HCT116 (cell line): ENCODE measurements around the gene DHRS7C. TPM values are rescaled to one million over a fixed set of nuclear protein-coding genes. Genes with fewer than 3 reads are reported as not detected.

ENCODE experiments used
- ATAC-seq: fragments of 200-7000 bp; cut with Tn5 transposase; 2 replicates; pipeline ENCODE4 v1.9.1; 2020; ENCODE audit warnings: mild to moderate bottlenecking, moderate library complexity
- BruUV-seq: library from RNA; stranded (reverse); fragments of 400-500 nt; replicated peaks from 2 replicates; lab custom pipeline; 2021; lab: Mats Ljungman, UMichigan
- CTCF ChIA-PET: fragments of 300-600 bp; sonication (Branson Sonifier 250); formaldehyde crosslinking; loops from one replicate; lab custom pipeline; 2021; ENCODE audit warnings: antibody characterized with exemption; lab: Charles Lee
- POLR2A ChIA-PET: fragments of 300-600, 350-600 bp; sonication (Branson Sonifier 250); formaldehyde crosslinking; loops from one replicate; lab custom pipeline; 2021; ENCODE audit warnings: antibody characterized with exemption; lab: Charles Lee
- RAD21 ChIA-PET, 2 experiments: fragments of 300-600 bp; sonication (Branson Sonifier 250); formaldehyde crosslinking; loops; one replicate each; lab custom pipeline; 2023; ENCODE audit warnings: low total read pairs in 2 of 2; ENCODE audit not compliant: uncharacterized antibody in 2 of 2, unreplicated experiment in 2 of 2, low non-redundant PET in 1 of 2; lab: Charles Lee
- DNase-seq: peaks from one replicate; pipeline ENCODE4 v3.0.0-alpha.2; 2010; ENCODE audit warnings: low read depth, low spot score
- H2AFZ ChIP-seq: fragments of 200-600 bp; shearing (Covaris generic), sonication (generic); 2 replicates; pipeline ENCODE4 v1.6.1; 2017; ENCODE audit warnings: low read depth, mixed run types, mixed read lengths, antibody characterized with exemption, low read length; ENCODE audit not compliant: poor library complexity, severe bottlenecking
- H3K27ac ChIP-seq: 2 replicates; pipeline ENCODE4 v1.5.1; 2012; ENCODE audit warnings: low read depth, low read length
- H3K27me3 ChIP-seq: fragments of 200-600 bp; sonication (generic); 2 replicates; pipeline ENCODE4 v1.6.1; 2016; ENCODE audit warnings: mixed run types, low read length, mixed read lengths; ENCODE audit not compliant: insufficient read depth
- H3K36me3 ChIP-seq, 2 experiments: fragments of 200-500 bp in 1 of 2; fragments of 200-600 bp in 1 of 2; sonication (Bioruptor generic) in 1 of 2; sonication (generic) in 1 of 2; 2 replicates each; pipeline versions ENCODE4 v1.5.1 to v1.6.1; 2014 to 2016; ENCODE audit warnings: low read length in 2 of 2, inconsistent platforms in 1 of 2, mixed read lengths in 1 of 2, mixed run types in 1 of 2; ENCODE audit not compliant: insufficient read depth in 2 of 2, control insufficient read depth in 1 of 2
- H3K4me1 ChIP-seq, 2 experiments: fragments of 200-600 bp in 1 of 2; sonication (generic) in 1 of 2; 2 replicates each; pipeline versions ENCODE4 v1.5.1 to v1.6.1; 2012 to 2017; ENCODE audit warnings: low read length in 2 of 2, inconsistent platforms in 1 of 2, mild to moderate bottlenecking in 1 of 2, mixed read lengths in 1 of 2, mixed run types in 1 of 2, moderate library complexity in 1 of 2; ENCODE audit not compliant: insufficient read depth in 2 of 2, control insufficient read depth in 1 of 2
- H3K4me2 ChIP-seq: fragments of 200-600 bp; sonication (generic); 2 replicates; pipeline ENCODE4 v1.6.1; 2017; ENCODE audit warnings: mixed run types, low read length, mixed read lengths
- H3K4me3 ChIP-seq, 2 experiments: fragments of 200-600 bp in 1 of 2; sonication (generic) in 1 of 2; replicated peaks in 1 of 2; 2 replicates each; pipeline ENCODE4 v1.5.1; 2011 to 2016; ENCODE audit warnings: low read length in 2 of 2, control low read depth in 1 of 2, low read depth in 1 of 2, mild to moderate bottlenecking in 1 of 2, mixed read lengths in 1 of 2, mixed run types in 1 of 2
- H3K79me2 ChIP-seq: fragments of 200-600 bp; sonication (generic); 2 replicates; pipeline ENCODE4 v1.6.1; 2017; ENCODE audit warnings: mild to moderate bottlenecking, mixed run types, low read length, moderate library complexity, mixed read lengths; ENCODE audit not compliant: insufficient read depth
- H3K9ac ChIP-seq: fragments of 200-600 bp; sonication (generic); 2 replicates; pipeline ENCODE4 v1.6.1; 2016; ENCODE audit warnings: low read length, mixed read lengths
- H3K9me2 ChIP-seq: fragments of 200-600 bp; sonication (generic), shearing (Covaris generic); 2 replicates; pipeline ENCODE4 v1.6.1; 2017; ENCODE audit warnings: mixed run types, mild to moderate bottlenecking, moderate library complexity; ENCODE audit not compliant: insufficient read depth
- H3K9me3 ChIP-seq, 2 experiments: fragments of 200-500 bp in 1 of 2; fragments of 200-600 bp in 1 of 2; sonication (Bioruptor generic) in 1 of 2; sonication (generic) in 1 of 2; 2 replicates each; pipeline ENCODE4 v1.6.1; 2014 to 2017; ENCODE audit warnings: low read length in 2 of 2, mixed read lengths in 2 of 2, inconsistent platforms in 1 of 2, low read depth in 1 of 2, mild to moderate bottlenecking in 1 of 2, mixed run types in 1 of 2, moderate library complexity in 1 of 2; ENCODE audit not compliant: control insufficient read depth in 1 of 2, insufficient read depth in 1 of 2
- H4K20me1 ChIP-seq: fragments of 200-600 bp; sonication (generic), shearing (Covaris generic); 2 replicates; pipeline ENCODE4 v1.6.1; 2017; ENCODE audit warnings: mixed run types, mild to moderate bottlenecking, moderate library complexity; ENCODE audit not compliant: insufficient read depth
- ATF3 ChIP-seq: IDR thresholded peaks from 2 replicates; pipeline ENCODE4 v1.6.1; 2012
- CBX3 ChIP-seq: IDR thresholded peaks from 2 replicates; pipeline ENCODE4 v1.6.1; 2012; ENCODE audit warnings: low read depth
- CTCF ChIP-seq, 3 experiments: fragments of 200-600 bp in 1 of 3; sonication (generic) in 1 of 3; IDR thresholded peaks in 2 of 3; conservative IDR thresholded peaks in 1 of 3; 2 replicates each; pipeline ENCODE4 v1.5.1; 2012 to 2017; ENCODE audit warnings: low read depth in 2 of 3, low read length in 2 of 3, antibody characterized with exemption in 1 of 3, borderline replicate concordance in 1 of 3, control low read depth in 1 of 3, mild to moderate bottlenecking in 1 of 3, mixed read lengths in 1 of 3, mixed run types in 1 of 3, moderate library complexity in 1 of 3; ENCODE audit not compliant: insufficient read depth in 1 of 3
- JUND ChIP-seq: IDR thresholded peaks from 2 replicates; pipeline ENCODE4 v1.6.1; 2012
- POLR2A ChIP-seq: IDR thresholded peaks from 2 replicates; pipeline ENCODE4 v1.7.0; 2011; ENCODE audit warnings: borderline replicate concordance; ENCODE audit not compliant: insufficient read depth, insufficient read length; ENCODE audit errors: extremely low read depth
- POLR2AphosphoS5 ChIP-seq: IDR thresholded peaks from 2 replicates; pipeline ENCODE4 v1.6.1; 2011; ENCODE audit warnings: mild to moderate bottlenecking, low read depth, low read length, moderate library complexity
- ZBTB33 ChIP-seq: IDR thresholded peaks from 2 replicates; pipeline ENCODE4 v1.6.1; 2011; ENCODE audit warnings: mild to moderate bottlenecking, low read length, moderate library complexity; ENCODE audit not compliant: insufficient replicate concordance; ENCODE audit errors: extremely low read depth
- ZFX ChIP-seq: fragments of 450-650 bp; IDR thresholded peaks from 2 replicates; pipeline ENCODE4 v1.6.1; 2017
- intact Hi-C: fragments of 100-400 bp; cut with micrococcal nuclease; formaldehyde crosslinking; loops from 2 replicates; pipeline ENCODE4 v1.10.0; 2022
- total RNA-seq: library from RNA; stranded (reverse); gene quantifications from one replicate; pipeline ENCODE4 v1.2.1, GENCODE V29; 2021; ENCODE audit not compliant: unreplicated experiment
- TF ChIP-seq, protein P1 (sequence below): IDR thresholded peaks from 2 replicates; pipeline ENCODE4 v1.6.1; 2012; ENCODE audit warnings: low read depth

The DHRS7C gene
- total RNA-seq, 1 experiment from 2014 or later, result not detected

GRCh38 chr17:9763643-9764042 lies 27.7 kb downstream of the DHRS7C start:
- RAD21 ChIA-PET, result no interaction called here
- Histone ChIP-seq H3K27me3 (peaks cover 20% of the 10 kb centered on the region; the same call in 1 of the 2 replicates), H2AFZ (no peak overlapping the region), H4K20me1 (no peaks in the 10 kb centered on the region), H3K4me2 (no peak overlapping the region), H3K36me3 (no peaks in the 10 kb centered on the region; a peak in 1 of 4 replicates), H3K79me2 (no peaks in the 10 kb centered on the region), H3K9me2 (no peaks in the 10 kb centered on the region), H3K9me3 (no peaks in the 10 kb centered on the region), H3K4me3 (no peak overlapping the region), H3K4me1 (peaks cover 0 to 3% of the 10 kb centered on the region in 2 experiments; a peak in 1 of 4 replicates), H3K9ac (no peak overlapping the region), H3K27ac (no peak overlapping the region)
- CTCF ChIA-PET, result no interaction called here
- no peak for ATAC-seq
- POLR2A ChIA-PET, result no interaction called here
- intact Hi-C loops, result no loop called here
- no peak for DNase-seq
- BruUV-seq, result no TSS peak
- no peak for TF ChIP-seq CBX3
- no peak for TF ChIP-seq ZBTB33
- no peak for TF ChIP-seq POLR2A
- TF ChIP-seq CTCF (IDR thresholded peaks at IDR 0.05 in 2 of 3, conservative IDR thresholded peaks at IDR 0.05 in 1 of 3; ENCODE audit: borderline replicate concordance in 1 of 3, insufficient read depth in 1 of 3, low read depth in 2 of 3, low read length in 2 of 3), result no peak
- TF ChIP-seq ZFX, result no peak
- TF ChIP-seq POLR2AphosphoS5, result no peak
- TF ChIP-seq, protein P1, sequence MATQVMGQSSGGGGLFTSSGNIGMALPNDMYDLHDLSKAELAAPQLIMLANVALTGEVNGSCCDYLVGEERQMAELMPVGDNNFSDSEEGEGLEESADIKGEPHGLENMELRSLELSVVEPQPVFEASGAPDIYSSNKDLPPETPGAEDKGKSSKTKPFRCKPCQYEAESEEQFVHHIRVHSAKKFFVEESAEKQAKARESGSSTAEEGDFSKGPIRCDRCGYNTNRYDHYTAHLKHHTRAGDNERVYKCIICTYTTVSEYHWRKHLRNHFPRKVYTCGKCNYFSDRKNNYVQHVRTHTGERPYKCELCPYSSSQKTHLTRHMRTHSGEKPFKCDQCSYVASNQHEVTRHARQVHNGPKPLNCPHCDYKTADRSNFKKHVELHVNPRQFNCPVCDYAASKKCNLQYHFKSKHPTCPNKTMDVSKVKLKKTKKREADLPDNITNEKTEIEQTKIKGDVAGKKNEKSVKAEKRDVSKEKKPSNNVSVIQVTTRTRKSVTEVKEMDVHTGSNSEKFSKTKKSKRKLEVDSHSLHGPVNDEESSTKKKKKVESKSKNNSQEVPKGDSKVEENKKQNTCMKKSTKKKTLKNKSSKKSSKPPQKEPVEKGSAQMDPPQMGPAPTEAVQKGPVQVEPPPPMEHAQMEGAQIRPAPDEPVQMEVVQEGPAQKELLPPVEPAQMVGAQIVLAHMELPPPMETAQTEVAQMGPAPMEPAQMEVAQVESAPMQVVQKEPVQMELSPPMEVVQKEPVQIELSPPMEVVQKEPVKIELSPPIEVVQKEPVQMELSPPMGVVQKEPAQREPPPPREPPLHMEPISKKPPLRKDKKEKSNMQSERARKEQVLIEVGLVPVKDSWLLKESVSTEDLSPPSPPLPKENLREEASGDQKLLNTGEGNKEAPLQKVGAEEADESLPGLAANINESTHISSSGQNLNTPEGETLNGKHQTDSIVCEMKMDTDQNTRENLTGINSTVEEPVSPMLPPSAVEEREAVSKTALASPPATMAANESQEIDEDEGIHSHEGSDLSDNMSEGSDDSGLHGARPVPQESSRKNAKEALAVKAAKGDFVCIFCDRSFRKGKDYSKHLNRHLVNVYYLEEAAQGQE, result no peak
- no peak for TF ChIP-seq JUND
- no peak for TF ChIP-seq ATF3
